ACC112 (cell line): ENCODE measurements around the gene WDPCP.
A peak's percentile ranks its signal among the peaks of the same experiment; 100 is the strongest.

ENCODE experiments used
- H2AFZ ChIP-seq: fragments of 200-600 bp; sonication (generic); one replicate; pipeline ENCODE4 v1.6.0; 2017; ENCODE audit warnings: antibody characterized with exemption, low read length; ENCODE audit not compliant: unreplicated experiment
- H3K27ac ChIP-seq: fragments of 200-600 bp; sonication (generic); 2 replicates; pipeline ENCODE4 v1.5.1; 2014; ENCODE audit warnings: low read depth, mild to moderate bottlenecking, antibody characterized with exemption, low read length, moderate library complexity
- H3K27me3 ChIP-seq: fragments of 200-600 bp; sonication (generic); 2 replicates; pipeline ENCODE4 v1.6.1; 2014; ENCODE audit warnings: mild to moderate bottlenecking, antibody characterized with exemption, low read length, moderate library complexity, mixed read lengths; ENCODE audit not compliant: insufficient read depth
- H3K36me3 ChIP-seq: fragments of 200-600 bp; sonication (generic); 2 replicates; pipeline ENCODE4 v1.6.1; 2016; ENCODE audit warnings: mild to moderate bottlenecking, antibody characterized with exemption, low read length, moderate library complexity, mixed read lengths; ENCODE audit not compliant: insufficient read depth
- H3K4me1 ChIP-seq: fragments of 200-600 bp; sonication (generic); one replicate; pipeline ENCODE4 v1.6.1; 2016; ENCODE audit warnings: low read length, mixed read lengths; ENCODE audit not compliant: insufficient read depth, unreplicated experiment, control insufficient read depth
- H3K4me3 ChIP-seq: fragments of 200-600 bp; sonication (generic); 2 replicates; pipeline ENCODE4 v1.5.1; 2014; ENCODE audit warnings: mild to moderate bottlenecking, low read depth, low read length
- H3K79me2 ChIP-seq: fragments of 200-600 bp; sonication (generic); one replicate; pipeline ENCODE4 v1.6.0; 2016; ENCODE audit warnings: low read length; ENCODE audit not compliant: control insufficient read depth, unreplicated experiment, insufficient read depth

Gene WDPCP

DNA sequence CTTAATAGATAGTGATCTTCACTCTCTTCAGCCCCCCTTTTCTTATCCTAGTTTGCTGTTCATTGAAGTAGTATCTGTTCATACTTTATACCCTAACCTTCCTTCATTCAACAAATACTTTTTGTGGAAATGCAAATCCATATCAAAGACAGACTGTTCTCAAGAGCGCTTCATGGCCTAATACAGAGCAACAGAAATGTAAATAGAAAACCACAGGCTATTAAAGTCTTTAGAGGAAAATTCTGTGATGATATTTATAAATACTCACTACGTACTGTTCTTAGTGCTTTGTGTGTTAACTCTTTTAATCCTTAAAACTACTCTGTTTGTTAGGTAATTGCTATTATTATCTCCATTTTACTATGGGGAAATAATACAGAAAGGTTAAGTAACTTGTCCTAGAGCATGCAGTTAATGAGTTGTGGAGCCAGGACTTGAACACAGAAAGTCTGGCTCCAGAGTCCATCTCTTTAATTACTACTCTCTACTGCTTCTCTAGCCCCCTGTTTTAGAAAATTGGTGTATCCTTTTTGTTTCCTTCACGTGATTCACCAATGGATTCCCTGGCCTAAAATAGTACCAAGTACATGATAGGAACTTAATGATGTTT lies 3.4 kb upstream of the WDPCP start:
- H3K36me3 ChIP-seq: peaks cover 13% of the 10 kb centered on the region
- no peak overlapping the region for H3K4me3 ChIP-seq
- H2AFZ ChIP-seq: no peak overlapping the region
- H3K4me1 ChIP-seq: peaks cover 22% of the 10 kb centered on the region
- no peaks in the 10 kb centered on the region for H3K27me3 ChIP-seq
- H3K27ac ChIP-seq: no peak overlapping the region
- H3K79me2 ChIP-seq: peaks cover 75% of the 10 kb centered on the region

DNA sequence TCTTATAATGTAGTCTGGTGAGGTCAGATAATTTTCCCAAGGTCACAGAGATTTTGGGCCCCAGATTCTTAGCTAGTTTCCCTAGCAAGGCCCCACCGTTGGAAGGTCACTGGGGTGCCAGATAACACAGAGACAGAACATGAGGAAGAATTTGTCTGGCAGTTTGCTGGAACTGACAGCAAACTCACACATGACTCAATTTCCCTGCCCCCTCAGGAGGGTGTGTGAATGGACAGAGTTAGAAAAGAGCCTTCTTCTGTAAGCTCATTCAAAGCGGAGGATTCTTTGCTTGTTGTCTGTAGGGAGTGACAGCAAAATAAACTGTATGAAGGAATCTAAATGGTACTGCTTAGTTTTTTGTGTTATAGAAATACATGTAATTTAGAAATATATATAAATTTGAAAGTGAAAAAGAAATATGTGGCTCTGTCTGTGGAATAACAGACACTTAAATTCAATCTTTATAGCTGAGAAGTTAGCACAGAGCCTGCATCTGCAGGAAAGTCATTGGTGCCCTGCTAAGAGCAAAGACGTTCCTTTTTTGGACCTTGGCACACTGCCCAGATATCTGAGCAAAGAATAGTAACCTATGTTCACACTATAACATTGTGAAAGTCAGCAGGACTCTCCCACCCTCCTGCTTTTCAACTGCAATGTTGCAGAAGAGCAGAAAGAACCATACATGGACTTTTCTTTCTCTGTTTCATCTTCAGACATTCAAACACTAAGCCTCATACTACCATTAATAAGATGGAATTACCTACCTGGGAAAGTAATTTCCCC lies 2.5 kb upstream of the WDPCP start:
- Histone ChIP-seq H3K36me3 (peaks cover 13% of the 10 kb centered on the region), H3K79me2 (peaks cover 76% of the 10 kb centered on the region), H2AFZ (no peak overlapping the region), H3K4me1 (peaks cover 30% of the 10 kb centered on the region), H3K27me3 (no peaks in the 10 kb centered on the region), H3K27ac (no peak overlapping the region), H3K4me3 (peak overlapping the region; percentile 87)

DNA sequence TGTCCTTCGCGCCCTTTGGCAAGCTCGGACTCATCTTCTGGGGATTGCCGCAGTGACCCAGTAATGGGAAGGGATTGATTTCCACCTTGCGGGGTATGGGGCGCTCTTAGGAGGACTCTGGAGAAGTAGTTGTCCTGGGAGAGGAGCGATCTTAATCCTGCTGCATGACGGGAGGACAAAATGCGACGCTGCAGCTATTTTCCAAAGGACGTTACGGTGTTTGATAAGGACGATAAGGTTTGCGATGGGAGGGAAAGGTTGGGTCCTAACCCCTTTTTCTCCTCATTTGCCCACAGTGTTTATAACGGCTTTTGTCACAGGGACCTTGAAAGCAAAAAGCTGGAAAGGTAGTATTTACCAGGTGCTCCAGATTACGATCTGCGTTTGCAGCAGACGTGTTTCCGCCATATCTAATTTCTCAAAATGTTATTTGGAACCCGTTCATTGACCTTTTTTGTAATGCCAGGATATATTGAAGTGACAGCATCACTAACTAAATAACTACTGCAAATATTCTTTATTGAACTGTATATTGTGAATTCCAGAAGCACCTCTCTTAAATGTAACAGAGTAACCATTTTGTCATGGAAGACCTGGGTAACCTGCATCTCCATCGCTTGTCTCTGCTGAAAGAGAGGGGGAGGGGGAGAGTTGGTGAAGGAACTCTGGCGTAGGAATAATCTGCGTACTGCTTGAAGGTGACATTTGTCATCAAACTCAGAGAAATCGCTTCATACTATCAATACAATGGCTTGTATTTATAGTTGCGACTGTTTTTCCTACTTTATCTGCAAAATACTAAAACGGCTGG lies 1.1 kb upstream of the WDPCP start:
- H3K4me1 ChIP-seq: peaks cover 30% of the 10 kb centered on the region

DNA sequence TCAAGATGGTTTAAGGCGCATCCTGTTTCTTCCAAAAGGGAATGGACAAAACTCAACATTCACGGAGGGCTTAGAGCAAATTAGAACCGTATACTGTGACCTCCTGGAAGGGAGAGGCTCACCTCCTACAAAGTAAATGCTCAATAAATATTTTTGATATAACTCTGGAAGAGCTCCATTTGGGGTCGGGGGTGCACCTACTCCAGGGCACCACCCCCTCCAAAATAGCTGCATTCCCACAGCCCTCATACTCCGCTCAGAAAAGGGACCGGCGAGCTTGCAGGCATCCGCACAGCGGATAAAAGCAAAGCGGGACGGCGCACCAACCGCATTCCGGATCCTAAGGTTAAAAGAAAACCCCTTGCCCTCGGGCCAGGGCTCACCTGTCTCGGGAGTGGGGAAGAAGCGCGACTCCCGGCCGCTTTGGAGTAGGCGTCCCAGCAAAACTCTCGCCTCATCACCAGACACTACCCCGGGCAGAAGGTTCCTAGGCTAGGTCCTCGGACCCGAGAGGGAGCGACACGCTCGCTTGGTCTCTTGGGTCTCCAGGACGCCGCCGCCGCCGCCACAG lies 378 bp downstream of the WDPCP start:
- H3K79me2 ChIP-seq: peaks cover 55% of the 10 kb centered on the region
- H3K27ac ChIP-seq: peak overlapping the region; percentile 73
- peak overlapping the region; percentile 91 for H2AFZ ChIP-seq
- peaks cover 30% of the 10 kb centered on the region for H3K4me1 ChIP-seq
- no peaks in the 10 kb centered on the region for H3K36me3 ChIP-seq
- H3K27me3 ChIP-seq: no peaks in the 10 kb centered on the region
- H3K4me3 ChIP-seq: peak overlapping the region; percentile 87

More for the DNA sequence above, 1.1 kb upstream of the WDPCP start:
- peak overlapping the region; percentile 87 for H3K4me3 ChIP-seq
- no peaks in the 10 kb centered on the region for H3K27me3 ChIP-seq
- peaks cover 66% of the 10 kb centered on the region for H3K79me2 ChIP-seq
- H2AFZ ChIP-seq: peak overlapping the region; percentile 83
- H3K27ac ChIP-seq: peak overlapping the region; percentile 73; the same call in 1 of the 2 replicates
- H3K36me3 ChIP-seq: no peaks in the 10 kb centered on the region

DNA sequence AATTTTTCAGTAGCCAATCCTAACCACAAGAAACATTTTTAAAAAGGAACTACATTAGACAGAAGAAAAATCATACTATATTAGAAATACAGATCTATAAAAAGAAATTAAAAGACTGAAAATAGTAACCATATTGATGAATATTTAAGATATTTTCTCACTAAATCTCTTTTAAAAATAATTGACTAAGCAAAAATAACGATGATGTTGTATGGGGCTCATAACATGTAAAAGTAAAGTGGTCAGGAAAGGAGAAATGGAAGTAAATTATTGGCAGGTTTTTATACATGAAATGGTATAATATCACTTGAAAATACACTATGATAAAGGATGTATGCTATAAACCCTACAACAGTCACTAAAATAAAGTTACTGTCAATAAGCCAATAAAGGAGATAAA lies 5.4 kb downstream of the WDPCP start:
- peaks cover 21% of the 10 kb centered on the region for H3K4me1 ChIP-seq
- H3K36me3 ChIP-seq: no peaks in the 10 kb centered on the region
- H3K4me3 ChIP-seq: no peak overlapping the region
- H2AFZ ChIP-seq: no peak overlapping the region
- no peaks in the 10 kb centered on the region for H3K27me3 ChIP-seq
- no peak overlapping the region for H3K27ac ChIP-seq
- peaks cover 24% of the 10 kb centered on the region for H3K79me2 ChIP-seq

DNA sequence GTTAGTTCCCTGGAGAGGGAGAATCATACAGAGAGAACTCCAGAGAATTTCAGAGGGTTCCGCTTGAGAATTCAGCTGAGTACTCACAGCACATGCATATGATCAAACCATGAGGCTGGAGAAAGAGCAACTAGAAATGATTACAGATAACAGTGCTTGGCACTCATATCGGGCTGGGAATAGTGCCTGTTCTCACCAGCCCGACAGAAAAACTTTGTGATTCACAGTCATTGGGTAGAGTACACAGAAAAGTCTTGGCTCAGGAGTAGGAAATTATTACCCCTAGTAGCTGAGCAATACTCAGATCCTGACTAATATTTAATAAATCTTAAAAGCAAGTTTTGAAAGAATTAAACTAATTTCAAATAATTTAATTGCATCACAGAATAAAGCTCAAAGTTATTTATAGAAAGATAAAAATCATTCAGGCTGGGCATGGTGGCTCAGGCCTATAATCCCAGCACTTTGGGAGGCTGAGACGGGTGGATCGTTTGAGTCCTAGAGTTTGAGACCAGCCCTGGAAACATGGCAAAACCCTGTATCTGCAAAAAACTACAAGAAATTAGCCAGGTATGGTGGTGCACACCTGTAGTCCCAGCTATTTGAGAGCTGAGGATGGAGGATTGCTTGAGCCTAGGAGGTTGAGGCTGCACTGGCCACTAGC lies 6.8 kb downstream of the WDPCP start:
- H3K27me3 ChIP-seq: no peaks in the 10 kb centered on the region
- H3K27ac ChIP-seq: peak overlapping the region; percentile 54
- no peaks in the 10 kb centered on the region for H3K36me3 ChIP-seq
- H3K79me2 ChIP-seq: peaks cover 10% of the 10 kb centered on the region
- peak overlapping the region; percentile 30 for H2AFZ ChIP-seq
- peak overlapping the region; percentile 34 for H3K4me3 ChIP-seq
- H3K4me1 ChIP-seq: peaks cover 12% of the 10 kb centered on the region

DNA sequence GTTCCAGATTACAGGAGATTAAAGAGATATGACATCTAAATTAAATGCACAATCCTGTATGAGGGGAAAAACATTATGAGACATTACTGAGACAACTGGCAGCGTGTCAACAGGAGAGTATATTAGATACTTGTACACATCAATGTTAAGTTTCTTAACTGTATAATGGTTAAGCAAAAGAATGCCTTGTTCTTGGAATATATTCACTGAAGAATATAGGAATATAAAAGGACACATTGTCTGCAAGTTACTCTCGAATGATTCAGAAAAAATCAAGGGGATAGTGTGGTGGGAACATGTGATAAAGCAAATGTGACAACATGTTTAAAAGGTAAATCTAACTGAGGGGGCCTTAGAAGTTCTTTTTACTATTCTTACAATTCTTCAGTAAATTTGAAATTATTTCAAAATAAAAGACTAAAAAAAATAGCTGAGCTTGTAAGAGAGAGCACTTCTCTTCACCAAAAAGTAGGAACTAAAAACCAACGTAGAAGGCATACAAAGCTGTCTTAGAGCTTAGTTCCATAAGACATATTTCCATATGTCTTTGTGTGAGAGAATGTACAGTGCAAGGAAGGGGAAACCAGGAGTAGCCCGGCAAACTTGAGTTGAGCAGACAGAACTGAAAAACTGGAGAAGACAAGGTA lies 7.5 kb downstream of the WDPCP start:
- H3K36me3 ChIP-seq: no peaks in the 10 kb centered on the region
- no peaks in the 10 kb centered on the region for H3K27me3 ChIP-seq
- peak overlapping the region; percentile 30 for H2AFZ ChIP-seq
- H3K4me3 ChIP-seq: peak overlapping the region; percentile 34
- peak overlapping the region; percentile 54 for H3K27ac ChIP-seq
- peaks cover 6% of the 10 kb centered on the region for H3K79me2 ChIP-seq
- H3K4me1 ChIP-seq: peaks cover 7% of the 10 kb centered on the region

DNA sequence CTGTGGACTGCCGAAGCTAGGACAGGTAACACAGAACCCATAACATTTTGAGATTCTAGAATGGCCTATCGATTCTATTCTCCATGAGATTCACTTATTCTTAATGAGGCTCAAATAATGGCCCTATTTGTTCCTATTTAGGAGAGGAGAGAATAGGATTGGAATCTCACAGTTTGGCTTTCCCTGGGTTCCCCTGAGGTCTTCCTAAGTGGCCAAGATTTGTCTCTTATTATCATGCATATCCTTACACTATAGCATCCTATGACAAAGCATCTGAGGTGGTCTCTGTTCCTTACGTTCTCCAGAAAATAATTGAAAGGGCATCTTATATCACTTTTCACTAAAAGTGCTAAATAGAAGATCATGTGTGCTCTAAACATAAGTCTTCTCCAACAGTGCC lies 9.5 kb downstream of the WDPCP start:
- no peak overlapping the region for H2AFZ ChIP-seq
- H3K27ac ChIP-seq: no peak overlapping the region
- H3K36me3 ChIP-seq: no peaks in the 10 kb centered on the region
- peaks cover 7% of the 10 kb centered on the region for H3K4me1 ChIP-seq
- H3K79me2 ChIP-seq: peaks cover 6% of the 10 kb centered on the region
- H3K27me3 ChIP-seq: no peaks in the 10 kb centered on the region
- no peak overlapping the region for H3K4me3 ChIP-seq

DNA sequence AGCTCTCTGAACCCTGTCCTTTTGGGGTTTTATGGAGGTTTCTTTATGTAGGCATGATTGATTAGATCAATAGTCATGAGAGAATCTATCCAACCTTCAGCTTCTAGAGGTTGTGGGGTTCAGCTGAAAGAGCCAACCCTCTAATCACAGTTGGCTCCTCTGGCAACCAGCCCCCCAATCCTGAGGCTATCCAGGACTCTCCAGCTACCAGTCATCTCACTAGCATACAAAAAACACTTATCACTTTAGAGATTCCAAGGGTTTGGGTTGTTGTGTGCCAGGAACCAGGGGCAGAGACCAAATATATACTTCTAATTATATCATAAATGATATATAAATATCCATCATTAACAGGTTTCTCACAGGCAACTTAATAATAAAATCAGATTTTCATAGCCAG lies 11.7 kb downstream of the WDPCP start:
- H3K4me1 ChIP-seq: peaks cover 4% of the 10 kb centered on the region
- H3K79me2 ChIP-seq: peaks cover 6% of the 10 kb centered on the region

More for the DNA sequence above, 11.7 kb downstream of the WDPCP start:
- H2AFZ ChIP-seq: no peak overlapping the region
- no peaks in the 10 kb centered on the region for H3K27me3 ChIP-seq
- no peak overlapping the region for H3K27ac ChIP-seq
- H3K4me3 ChIP-seq: no peak overlapping the region
- H3K36me3 ChIP-seq: no peaks in the 10 kb centered on the region
